Esophagus squamous epithelium (tissue), 5 donors: ENCODE results near the gene NUCB1. TPM values are rescaled to one million over a fixed set of nuclear protein-coding genes. Genes with fewer than 3 reads are reported as not detected.
A peak's percentile ranks its signal among the peaks of the same experiment; 100 is the strongest.
"Not testable (repeated sequence)": the region's sequence is repeated elsewhere in the genome, so short reads cannot be mapped to it uniquely, and the experiment has no call there.

Source experiments
- DNase-seq: peaks from one replicate; lab custom pipeline; 2025; lab: John Stamatoyannopoulos, UW
- H3K27ac ChIP-seq, 4 donors: fragments of 200-600 bp; sonication (generic); one replicate each; pipeline ENCODE4 v1.5.1; 2016 to 2019; ENCODE audit warnings: mild to moderate bottlenecking in 1 of 4
- H3K27me3 ChIP-seq, 4 donors: fragments of 200-600 bp; sonication (generic); 1 replicate in 3 of 4; 2 replicates in 1 of 4; pipeline versions ENCODE4 v1.5.1 to v1.6.0; 2017 to 2021; ENCODE audit warnings: antibody characterized with exemption in 1 of 4
- H3K36me3 ChIP-seq, 3 donors: fragments of 200-600 bp; sonication (generic); one replicate each; pipeline ENCODE4 v1.5.1; 2016 to 2019
- H3K4me1 ChIP-seq, 3 donors: fragments of 200-600 bp; sonication (generic); one replicate each; pipeline ENCODE4 v1.5.1; 2017 to 2019
- H3K4me3 ChIP-seq, 4 donors: fragments of 200-600 bp; sonication (generic); 1 replicate in 3 of 4; 2 replicates in 1 of 4; pipeline ENCODE4 v1.5.1; 2016 to 2019; ENCODE audit warnings: mild to moderate bottlenecking in 2 of 4, moderate library complexity in 1 of 4
- H3K9me3 ChIP-seq, 3 donors: fragments of 200-600 bp; sonication (generic); one replicate each; pipeline ENCODE4 v1.5.1; 2016 to 2019
- CTCF ChIP-seq, 6 experiments: fragments of 450-650 bp in 4 of 6; fragments of 200-600 bp in 2 of 6; sonication (generic) in 2 of 6; IDR thresholded peaks; one replicate each; pipeline ENCODE4 v1.5.1; 2016 to 2019; ENCODE audit warnings: antibody characterized with exemption in 6 of 6, mild to moderate bottlenecking in 4 of 6, moderate library complexity in 4 of 6
- POLR2A ChIP-seq, 4 donors: fragments of 450-650 bp; IDR thresholded peaks; one replicate each; pipeline ENCODE4 v1.6.1; 2017; ENCODE audit warnings: antibody characterized with exemption in 4 of 4, mild to moderate bottlenecking in 4 of 4, moderate library complexity in 3 of 4
- WGBS, 2 donors: methylation state at CpG; one replicate each; pipeline ENCODE4 v1.1.5; 2018; 5-methylcytosine and 5-hydroxymethylcytosine counted together
- intact Hi-C: fragments of 100-400 bp; cut with DNase I; formaldehyde crosslinking; loops from one replicate; pipeline ENCODE4 v1.15.0; 2022
- total RNA-seq, 4 donors: library from RNA; depleted of rRNA; stranded (reverse); fragments of >200 nt; gene quantifications; one replicate each; pipeline ENCODE4 v1.1.0, GENCODE V29; 2016
- donor health status: DM: yes; HTN: yes; CAD: no.

Gene NUCB1
- total RNA-seq, 4 donors from 2014 or later, result 93.5 to 186 (median 157) TPM

DNA sequence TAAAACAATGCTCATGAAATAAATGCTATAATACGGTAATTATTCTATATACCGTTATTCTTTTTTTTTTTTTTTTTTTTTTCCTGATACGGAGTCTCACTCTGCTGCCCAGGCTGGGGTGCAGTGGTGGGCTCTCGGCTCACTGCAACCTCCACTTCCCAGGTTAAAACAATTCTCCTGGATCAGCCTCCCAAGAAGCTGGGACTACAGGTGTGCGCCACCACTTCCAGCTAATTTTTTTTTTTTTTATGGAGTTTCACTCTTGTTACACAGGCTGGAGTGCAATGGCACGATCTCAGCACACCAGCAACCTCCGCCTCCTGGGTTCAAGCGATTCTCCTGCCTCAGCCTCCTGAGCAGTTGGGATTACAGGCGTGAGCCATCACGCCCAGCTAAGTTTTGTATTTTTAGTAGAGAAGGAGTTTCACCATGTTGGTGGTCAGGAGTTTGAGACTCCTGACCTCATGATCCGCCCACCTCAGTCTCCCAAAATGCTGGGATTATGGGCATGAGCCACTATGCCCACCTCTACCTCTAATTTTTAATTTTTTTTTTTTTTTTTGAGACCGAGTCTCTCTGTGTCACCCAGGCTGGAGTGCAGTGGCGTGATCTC lies 21.0 kb upstream of the NUCB1 start:
- Histone ChIP-seq H3K27me3 (no peaks in the 10 kb centered on the region), H3K9me3 (peaks cover 0 to 9% (median 8%) of the 10 kb centered on the region in 3 donors), H3K36me3 (peaks cover 9 to 60% (median 13%) of the 10 kb centered on the region in 3 donors), H3K4me1 (peaks cover 22 to 56% (median 27%) of the 10 kb centered on the region in 3 donors), H3K27ac (peak overlapping the region; percentile 6 to 100 (median 34)), H3K4me3 (no peak overlapping the region)
- TF ChIP-seq POLR2A (IDR thresholded peaks at IDR 0.05), result no peak
- TF ChIP-seq CTCF (IDR thresholded peaks at IDR 0.05), result no peak
- no peak for DNase-seq
- 86 to 91% methylated on average over 9 to 13 of the region's 13 CpGs for WGBS, 2 donors
- intact Hi-C loops, result no loop called here

GRCh38 chr19:48879696-48880095 lies 20.4 kb upstream of the NUCB1 start:
- peak overlapping the region in 1 of 4 donors; percentile 48 for H3K27ac ChIP-seq
- peaks cover 7 to 55% (median 9%) of the 10 kb centered on the region in 3 donors for H3K36me3 ChIP-seq
- H3K4me3 ChIP-seq, H3K9me3 ChIP-seq, intact Hi-C loops, H3K27me3 ChIP-seq, DNase-seq: not testable (repeated sequence)
- WGBS, 2 donors, result 87 to 99% methylated on average over 6 to 9 of the region's 9 CpGs
- peaks cover 17 to 50% (median 25%) of the 10 kb centered on the region in 3 donors for H3K4me1 ChIP-seq

DNA sequence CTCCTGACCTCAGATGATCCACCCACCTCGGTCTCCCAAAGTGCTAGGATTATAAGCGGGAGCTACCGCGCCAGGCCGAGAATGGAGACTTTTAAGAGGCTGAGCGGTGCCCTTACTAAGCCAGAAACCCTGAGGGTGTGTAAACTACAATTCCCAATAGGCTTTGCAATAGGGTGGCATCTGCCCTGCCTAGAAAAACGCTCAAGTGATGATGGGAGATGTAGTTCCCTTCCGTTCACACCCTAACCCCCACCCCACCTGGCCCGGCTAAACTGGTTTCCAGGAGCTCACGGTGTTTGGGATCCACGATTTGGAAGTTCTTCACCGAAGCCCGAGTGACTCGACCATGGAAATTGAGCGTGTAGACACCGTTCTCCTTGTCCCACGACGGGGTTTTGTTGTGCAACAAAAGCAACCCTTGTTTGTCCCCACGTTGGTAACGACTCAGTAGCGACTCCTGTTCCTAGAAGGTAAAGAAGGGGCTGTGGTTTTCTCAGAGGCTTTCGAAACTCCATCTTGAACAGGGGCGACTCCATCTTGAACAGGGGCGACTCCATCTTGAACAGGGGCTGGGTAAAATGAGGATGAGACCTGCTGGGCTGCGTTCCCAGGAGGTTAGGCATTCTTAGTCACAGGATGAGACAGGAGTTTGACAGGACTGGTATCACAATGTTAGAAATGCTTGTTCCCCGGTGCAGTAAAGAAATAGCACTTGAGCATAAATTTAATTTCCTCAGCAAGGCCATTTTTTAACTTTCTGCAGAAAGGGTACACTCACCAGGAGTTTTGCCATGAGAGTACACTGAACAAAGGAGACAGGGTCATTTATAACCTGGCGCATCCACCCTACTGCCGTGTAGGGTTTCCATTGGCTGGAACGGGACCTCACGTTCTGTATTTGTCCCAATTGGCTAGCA lies 18.1 kb upstream of the NUCB1 start:
- peaks cover 4 to 27% (median 10%) of the 10 kb centered on the region in 3 donors for H3K4me1 ChIP-seq
- H3K36me3 ChIP-seq, result peaks cover 0 to 32% (median 4%) of the 10 kb centered on the region in 3 donors
- WGBS, 2 donors, result 76 to 79% methylated on average over 26 to 30 of the region's 30 CpGs
- intact Hi-C loops, result no loop called here
- H3K27ac ChIP-seq, result peak overlapping the region in 3 of 4 donors; percentile 20 to 40 (median 25)
- peaks cover 0 to 9% (median 8%) of the 10 kb centered on the region in 3 donors for H3K9me3 ChIP-seq
- H3K27me3 ChIP-seq, result no peaks in the 10 kb centered on the region
- TF ChIP-seq CTCF (IDR thresholded peaks at IDR 0.05) (no peak), POLR2A (IDR thresholded peaks at IDR 0.05) (no peak)
- DNase-seq, result no peak
- H3K4me3 ChIP-seq, result no peak overlapping the region

DNA sequence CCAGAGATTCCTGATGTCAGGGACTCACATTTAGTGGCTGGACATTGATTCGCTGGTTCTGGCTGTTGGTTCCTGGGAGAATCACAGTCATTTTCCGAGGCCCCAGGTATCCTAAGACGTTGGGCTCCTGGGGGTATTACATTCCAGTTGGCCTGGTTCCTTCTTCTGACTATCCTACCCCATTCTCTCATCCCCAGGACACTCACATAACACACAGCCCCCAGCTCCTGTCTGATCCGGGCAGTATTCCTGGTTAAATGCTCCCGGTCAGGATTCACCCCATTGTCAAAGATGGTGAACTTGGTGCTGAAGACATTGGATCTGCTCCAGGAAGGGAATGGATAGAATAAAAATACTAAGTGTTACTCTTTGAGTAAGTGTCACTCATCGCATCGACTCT lies 16.4 kb upstream of the NUCB1 start:
- Histone ChIP-seq H3K27me3 (no peaks in the 10 kb centered on the region), H3K4me3 (no peak overlapping the region), H3K9me3 (peaks cover 0 to 9% (median 8%) of the 10 kb centered on the region in 3 donors), H3K27ac (no peak overlapping the region), H3K36me3 (peaks cover 0 to 14% (median 0%) of the 10 kb centered on the region in 3 donors), H3K4me1 (peaks cover 4 to 10% (median 6%) of the 10 kb centered on the region in 3 donors)
- intact Hi-C loops, result no loop called here
- 86 to 96% methylated on average over 5 to 7 of the region's 7 CpGs for WGBS, 2 donors
- DNase-seq, result no peak
- TF ChIP-seq POLR2A (IDR thresholded peaks at IDR 0.05), result no peak
- no peak for TF ChIP-seq CTCF (IDR thresholded peaks at IDR 0.05)

DNA sequence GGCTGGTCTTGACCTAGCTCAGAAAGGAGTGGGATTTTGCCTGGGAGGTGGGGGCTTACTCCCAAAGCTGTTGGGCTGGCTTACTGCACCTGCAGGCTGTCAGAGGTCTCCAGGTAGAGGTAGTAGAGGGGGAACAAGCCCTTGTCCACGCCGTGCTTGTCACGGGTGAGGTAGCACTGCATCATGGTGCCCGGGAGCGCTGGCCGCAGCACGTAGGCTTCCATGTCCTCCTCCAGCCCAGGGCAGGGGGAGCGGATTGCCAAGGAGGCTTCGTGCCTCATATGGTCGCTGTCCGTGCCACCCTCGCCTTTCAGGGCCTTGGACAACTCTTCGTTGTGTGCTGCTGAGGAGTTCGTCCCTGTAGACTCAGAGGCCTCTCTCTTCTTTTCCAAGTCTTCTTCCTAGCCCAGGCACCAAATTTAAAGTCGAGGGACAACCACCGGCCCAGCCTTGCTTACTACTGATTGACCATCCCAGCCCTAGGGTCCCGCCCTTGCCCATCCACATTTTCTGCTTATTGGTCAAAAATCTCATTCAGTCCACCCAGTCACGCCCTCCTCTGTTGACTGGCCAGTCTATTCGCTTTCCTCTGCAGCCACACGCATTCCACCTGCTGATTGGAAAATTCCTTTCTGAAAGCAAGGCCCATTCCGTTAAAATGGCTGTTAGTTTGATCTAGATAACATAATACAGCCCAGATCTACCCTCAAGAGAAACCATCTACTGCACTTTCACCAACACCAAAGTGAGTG lies 12.1 kb upstream of the NUCB1 start:
- H3K36me3 ChIP-seq, result no peaks in the 10 kb centered on the region
- WGBS, 2 donors, result 86 to 93% methylated on average over 13 to 17 of the region's 21 CpGs
- TF ChIP-seq CTCF (IDR thresholded peaks at IDR 0.05), result no peak
- TF ChIP-seq POLR2A (IDR thresholded peaks at IDR 0.05), result no peak
- H3K4me3 ChIP-seq, result no peak overlapping the region
- no peak for DNase-seq
- H3K27ac ChIP-seq, result no peak overlapping the region
- no peaks in the 10 kb centered on the region for H3K27me3 ChIP-seq
- H3K4me1 ChIP-seq, result peaks cover 0 to 15% (median 0%) of the 10 kb centered on the region in 3 donors
- H3K9me3 ChIP-seq, result no peaks in the 10 kb centered on the region
- intact Hi-C loops, result no loop called here

DNA sequence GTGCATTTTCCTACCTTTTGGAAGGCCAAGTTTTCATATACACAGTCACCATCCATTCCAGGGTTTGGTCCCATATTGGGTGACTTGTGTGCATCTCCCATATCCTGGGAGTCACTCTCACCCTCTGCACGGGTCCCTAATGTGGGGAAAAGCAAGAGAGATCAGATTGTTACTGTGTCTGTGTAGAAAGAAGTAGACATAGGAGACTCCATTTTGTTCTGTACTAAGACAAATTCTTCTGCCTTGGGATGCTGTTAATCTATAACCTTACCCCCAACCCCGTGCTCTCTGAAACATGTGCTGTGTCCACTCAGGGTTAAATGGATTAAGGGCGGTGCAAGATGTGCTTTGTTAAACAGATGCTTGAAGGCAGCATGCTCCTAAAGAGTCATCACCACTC lies 10.6 kb upstream of the NUCB1 start:
- intact Hi-C loops, H3K4me3 ChIP-seq, H3K27me3 ChIP-seq, H3K36me3 ChIP-seq, DNase-seq, H3K27ac ChIP-seq, H3K9me3 ChIP-seq: not testable (repeated sequence)
- peaks cover 0 to 15% (median 0%) of the 10 kb centered on the region in 3 donors for H3K4me1 ChIP-seq
- WGBS, 2 donors, result 56% methylated on average over 3 of the region's 3 CpGs; no CpG with 5 or more reads in 1 of the 2 donors
